ENCODE data around the gene MGME1.

DNA sequence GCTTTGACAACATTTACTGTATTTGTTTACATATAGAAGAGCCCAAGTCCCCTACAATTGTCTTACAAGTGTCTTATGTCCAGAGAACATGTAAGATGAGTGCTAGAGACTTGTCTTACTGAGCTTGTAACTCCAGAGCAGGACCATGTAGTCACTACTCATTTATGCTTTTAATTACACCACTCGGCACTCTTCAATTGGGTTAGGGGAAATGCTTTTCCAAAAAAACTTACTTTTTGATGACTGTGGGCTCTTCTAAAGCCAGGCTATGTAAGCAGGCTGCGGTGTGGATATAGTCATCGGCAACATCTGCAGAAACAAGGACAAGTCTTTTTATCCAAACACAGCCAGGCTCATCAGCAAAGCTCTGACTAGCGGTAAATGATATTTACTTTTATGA is 18.9 kb upstream of the MGME1 start:
- no peak for TF ChIP-seq EZH2phosphoT487 (IDR thresholded peaks at IDR 0.05; ENCODE audit: insufficient read depth, low read depth)
- no peak for TF ChIP-seq EZH2 (IDR thresholded peaks at IDR 0.05; ENCODE audit: insufficient read depth, poor library complexity, severe bottlenecking)
